ENCODE results near the gene NT5C1A.

NT5C1A gene

DNA sequence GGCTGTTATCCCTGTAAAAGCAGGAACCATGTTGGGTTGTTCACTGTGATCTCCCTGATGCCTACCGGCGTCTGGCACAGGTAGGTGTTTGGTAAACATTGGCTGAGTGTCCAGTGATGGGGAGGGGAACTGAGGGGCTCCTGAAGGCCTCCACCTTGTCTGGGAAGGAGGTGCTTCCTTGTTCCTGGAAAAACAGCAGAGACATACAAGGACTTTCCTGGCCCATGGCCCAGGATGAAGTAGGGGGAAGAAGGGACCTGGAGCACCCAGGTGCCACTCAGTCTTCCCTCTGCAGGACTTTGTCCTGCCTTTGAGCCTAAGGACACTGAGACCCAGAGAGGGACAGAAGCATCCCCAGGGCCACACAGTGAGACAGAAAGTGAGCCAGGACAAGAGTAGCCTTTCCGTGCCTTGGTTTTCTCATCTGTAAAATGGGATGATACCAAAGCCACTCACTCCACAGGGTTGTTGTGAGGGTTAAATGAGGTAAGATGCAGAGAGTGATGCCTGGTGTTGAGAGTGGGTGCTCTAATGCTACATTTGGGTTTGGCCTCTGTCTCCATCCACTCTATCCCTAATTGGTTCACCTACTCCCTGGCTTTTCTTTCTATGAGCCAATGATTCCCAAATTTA, 26.4 kb downstream of the NT5C1A start:
- H3K4me1 ChIP-seq (ENCODE audit: insufficient read depth, low read length, severe bottlenecking): no peaks in the 10 kb centered on the region

GRCh38 chr1:39643705-39644104, 28.2 kb downstream of the NT5C1A start:
- H3K4me1 ChIP-seq (ENCODE audit: insufficient read depth, low read length, severe bottlenecking): peaks cover 6% of the 10 kb centered on the region
- no peaks in the 10 kb centered on the region for H3K9me2 ChIP-seq (ENCODE audit: low read depth, low read length)
- H3K36me3 ChIP-seq (ENCODE audit: insufficient read depth, low read length): no peaks in the 10 kb centered on the region
- no peaks in the 10 kb centered on the region for H3K79me2 ChIP-seq (ENCODE audit: insufficient read depth, low read length)
- no peak overlapping the region for H3K4me2 ChIP-seq (ENCODE audit: low read length)
- no peak overlapping the region for H3K27ac ChIP-seq (ENCODE audit: low read depth, low read length, poor library complexity, severe bottlenecking)
- H4K20me1 ChIP-seq (ENCODE audit: insufficient read depth, low read length): no peaks in the 10 kb centered on the region
- H3F3A ChIP-seq (ENCODE audit: insufficient read depth, low read length): no peaks in the 10 kb centered on the region
- TF ChIP-seq EZH2 (IDR thresholded peaks at IDR 0.05; ENCODE audit: borderline replicate concordance, low read length): no peak
- TF ChIP-seq, protein P1, sequence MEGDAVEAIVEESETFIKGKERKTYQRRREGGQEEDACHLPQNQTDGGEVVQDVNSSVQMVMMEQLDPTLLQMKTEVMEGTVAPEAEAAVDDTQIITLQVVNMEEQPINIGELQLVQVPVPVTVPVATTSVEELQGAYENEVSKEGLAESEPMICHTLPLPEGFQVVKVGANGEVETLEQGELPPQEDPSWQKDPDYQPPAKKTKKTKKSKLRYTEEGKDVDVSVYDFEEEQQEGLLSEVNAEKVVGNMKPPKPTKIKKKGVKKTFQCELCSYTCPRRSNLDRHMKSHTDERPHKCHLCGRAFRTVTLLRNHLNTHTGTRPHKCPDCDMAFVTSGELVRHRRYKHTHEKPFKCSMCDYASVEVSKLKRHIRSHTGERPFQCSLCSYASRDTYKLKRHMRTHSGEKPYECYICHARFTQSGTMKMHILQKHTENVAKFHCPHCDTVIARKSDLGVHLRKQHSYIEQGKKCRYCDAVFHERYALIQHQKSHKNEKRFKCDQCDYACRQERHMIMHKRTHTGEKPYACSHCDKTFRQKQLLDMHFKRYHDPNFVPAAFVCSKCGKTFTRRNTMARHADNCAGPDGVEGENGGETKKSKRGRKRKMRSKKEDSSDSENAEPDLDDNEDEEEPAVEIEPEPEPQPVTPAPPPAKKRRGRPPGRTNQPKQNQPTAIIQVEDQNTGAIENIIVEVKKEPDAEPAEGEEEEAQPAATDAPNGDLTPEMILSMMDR (IDR thresholded peaks at IDR 0.05; ENCODE audit: low read length): no peak
- H3K9ac ChIP-seq (ENCODE audit: low read length): no peak overlapping the region
- H2AFZ ChIP-seq (ENCODE audit: low read length): no peak overlapping the region
- H3K27me3 ChIP-seq (ENCODE audit: insufficient read depth, low read length): no peaks in the 10 kb centered on the region
- H3K4me3 ChIP-seq (ENCODE audit: low read depth, low read length, poor library complexity, severe bottlenecking): no peak overlapping the region
- no peaks in the 10 kb centered on the region for H3K9me3 ChIP-seq (ENCODE audit: low read length)

More for the DNA sequence above, 26.4 kb downstream of the NT5C1A start:
- Histone ChIP-seq H3K9me2 (ENCODE audit: low read depth, low read length) (no peaks in the 10 kb centered on the region), H3K79me2 (ENCODE audit: insufficient read depth, low read length) (no peaks in the 10 kb centered on the region), H4K20me1 (ENCODE audit: insufficient read depth, low read length) (no peaks in the 10 kb centered on the region), H3K27ac (ENCODE audit: low read depth, low read length, poor library complexity, severe bottlenecking) (no peak overlapping the region), H2AFZ (ENCODE audit: low read length) (no peak overlapping the region), H3F3A (ENCODE audit: insufficient read depth, low read length) (no peaks in the 10 kb centered on the region), H3K9ac (ENCODE audit: low read length) (no peak overlapping the region), H3K27me3 (ENCODE audit: insufficient read depth, low read length) (no peaks in the 10 kb centered on the region), H3K4me2 (ENCODE audit: low read length) (no peak overlapping the region), H3K36me3 (ENCODE audit: insufficient read depth, low read length) (no peaks in the 10 kb centered on the region), H3K9me3 (ENCODE audit: low read length) (no peaks in the 10 kb centered on the region), H3K4me3 (ENCODE audit: low read depth, low read length, poor library complexity, severe bottlenecking) (no peak overlapping the region)
- TF ChIP-seq EZH2 (IDR thresholded peaks at IDR 0.05; ENCODE audit: borderline replicate concordance, low read length): no peak
- TF ChIP-seq, protein P1 (IDR thresholded peaks at IDR 0.05; ENCODE audit: low read length): no peak

- no peaks in the 10 kb centered on the region for H3K36me3 ChIP-seq (ENCODE audit: insufficient read depth, low read length)
- no peak for TF ChIP-seq EZH2 (IDR thresholded peaks at IDR 0.05; ENCODE audit: borderline replicate concordance, low read length)
- TF ChIP-seq, protein P1 (IDR thresholded peaks at IDR 0.05; ENCODE audit: low read length): no peak
- H3K9me2 ChIP-seq (ENCODE audit: low read depth, low read length): no peaks in the 10 kb centered on the region
- H3F3A ChIP-seq (ENCODE audit: insufficient read depth, low read length): no peaks in the 10 kb centered on the region
- peaks cover 6% of the 10 kb centered on the region for H3K4me1 ChIP-seq (ENCODE audit: insufficient read depth, low read length, severe bottlenecking)
- no peak overlapping the region for H3K4me3 ChIP-seq (ENCODE audit: low read depth, low read length, poor library complexity, severe bottlenecking)
- no peaks in the 10 kb centered on the region for H3K27me3 ChIP-seq (ENCODE audit: insufficient read depth, low read length)
- no peaks in the 10 kb centered on the region for H4K20me1 ChIP-seq (ENCODE audit: insufficient read depth, low read length)
- H3K79me2 ChIP-seq (ENCODE audit: insufficient read depth, low read length): no peaks in the 10 kb centered on the region
- no peak overlapping the region for H3K27ac ChIP-seq (ENCODE audit: low read depth, low read length, poor library complexity, severe bottlenecking)
- H2AFZ ChIP-seq (ENCODE audit: low read length): no peak overlapping the region
- H3K9ac ChIP-seq (ENCODE audit: low read length): no peak overlapping the region
- no peaks in the 10 kb centered on the region for H3K9me3 ChIP-seq (ENCODE audit: low read length)
- no peak overlapping the region for H3K4me2 ChIP-seq (ENCODE audit: low read length)
Measured at GRCh38 chr1:39642796-39643195, 29.1 kb downstream of the NT5C1A start.
